HepG2 (cell line): ENCODE results near the gene IRF2BPL. TPM values are rescaled to one million over a fixed set of nuclear protein-coding genes. Genes with fewer than 3 reads are reported as not detected.

Experiments
- ATAC-seq: fragments of 200-7000 bp; cut with Tn5 transposase; 3 replicates; pipeline ENCODE4 v1.9.1; 2020; ENCODE audit warnings: mild to moderate bottlenecking, moderate library complexity
- BruUV-seq: library from RNA; stranded (reverse); fragments of 400-500 nt; replicated peaks from 2 replicates; lab custom pipeline; 2021; lab: Mats Ljungman, UMichigan
- CTCF ChIA-PET: fragments of 300-600 bp; formaldehyde crosslinking; extraction: SDS; loops from one replicate; lab custom pipeline; 2021; ENCODE audit warnings: low total read pairs, inconsistent platforms, low intra/inter-chr PET ratio; lab: Yijun Ruan, JAX
- POLR2A ChIA-PET: fragments of 350-600 bp; sonication (Branson Sonifier 250); formaldehyde crosslinking; loops from one replicate; lab custom pipeline; 2020; ENCODE audit warnings: antibody characterized with exemption, inconsistent platforms; lab: Yijun Ruan, JAX
- DNase-seq: peaks from one replicate; pipeline ENCODE4 v3.0.0-alpha.2; 2015; ENCODE audit warnings: low spot score
- FAIRE-seq: peaks from 3 replicates; lab custom pipeline; 2011; peaks lifted over from hg19 to GRCh38; lab: Jason Lieb, UNC
- H2AFZ ChIP-seq: one replicate; pipeline ENCODE4 v1.6.1; 2011; ENCODE audit warnings: low read length, inconsistent platforms
- H3K27ac ChIP-seq: fragments of 300-600 bp; 3 replicates; pipeline ENCODE4 v1.8.0; 2011; ENCODE audit warnings: mixed run types, mild to moderate bottlenecking, mixed read lengths, low read length, inconsistent platforms; ENCODE audit not compliant: insufficient read depth; ENCODE audit errors: extremely low read length
- H3K27me3 ChIP-seq, 2 experiments: fragments of 200-600 bp in 1 of 2; 2 replicates in 1 of 2; 3 replicates in 1 of 2; pipeline versions ENCODE4 v1.6.0 to v1.8.0; 2011; ENCODE audit warnings: low read length in 2 of 2, mild to moderate bottlenecking in 2 of 2, moderate library complexity in 2 of 2, inconsistent platforms in 1 of 2; ENCODE audit not compliant: insufficient read depth in 2 of 2, control insufficient read depth in 1 of 2
- H3K36me3 ChIP-seq, 2 experiments: fragments of 200-600 bp in 1 of 2; replicated peaks in 1 of 2; 2 replicates in 1 of 2; 3 replicates in 1 of 2; pipeline versions ENCODE4 v1.5.1 to v1.8.0; 2011; ENCODE audit warnings: low read length in 2 of 2, inconsistent platforms in 1 of 2; ENCODE audit not compliant: insufficient read depth in 2 of 2, control insufficient read depth in 1 of 2
- H3K4me1 ChIP-seq: 2 replicates; pipeline ENCODE4 v1.5.1; 2012; ENCODE audit warnings: low read length, inconsistent platforms; ENCODE audit not compliant: insufficient read depth
- H3K4me2 ChIP-seq: 2 replicates; pipeline ENCODE4 v1.6.0; 2011; ENCODE audit warnings: low read depth, low read length, inconsistent platforms
- H3K4me3 ChIP-seq, 3 experiments: fragments of 200-600 bp in 1 of 3; sonication (generic), shearing (Covaris generic) in 1 of 3; replicated peaks in 1 of 3; 2 replicates each; pipeline ENCODE4 v1.5.1; 2011 to 2016; ENCODE audit warnings: low read length in 3 of 3, inconsistent platforms in 2 of 3, low read depth in 2 of 3, mild to moderate bottlenecking in 2 of 3, control low read depth in 1 of 3, mixed read lengths in 1 of 3; ENCODE audit not compliant: insufficient read depth in 1 of 3
- H3K79me2 ChIP-seq: one replicate; pipeline ENCODE4 v1.6.1; 2011; ENCODE audit warnings: low read length, inconsistent platforms; ENCODE audit not compliant: insufficient read depth
- H3K9ac ChIP-seq: 2 replicates; pipeline ENCODE4 v1.6.0; 2011; ENCODE audit warnings: mild to moderate bottlenecking, low read depth, low read length, inconsistent platforms; ENCODE audit not compliant: insufficient read depth
- H3K9me3 ChIP-seq: 2 replicates; pipeline ENCODE4 v1.5.1; 2012; ENCODE audit warnings: mild to moderate bottlenecking, low read length
- H4K20me1 ChIP-seq: 2 replicates; pipeline ENCODE4 v1.6.0; 2011; ENCODE audit warnings: inconsistent platforms, mild to moderate bottlenecking, low read length, moderate library complexity; ENCODE audit not compliant: insufficient read depth
- ATF2 ChIP-seq: sonication (generic); formaldehyde crosslinking; IDR thresholded peaks from 2 replicates; pipeline ENCODE4 v1.4.0; 2020; ENCODE audit warnings: missing genetic modification reagents
- ATF4 ChIP-seq, 2 experiments: fragments of 450-650 bp in 1 of 2; sonication (generic) in 1 of 2; formaldehyde crosslinking; IDR thresholded peaks; 2 replicates each; pipeline versions ENCODE4 v1.5.0 to v1.8.0; 2020 to 2022; ENCODE audit warnings: mild to moderate bottlenecking in 1 of 2, missing genetic modification reagents in 1 of 2
- CBX2 ChIP-seq, 2 experiments: fragments of 200-600 bp in 1 of 2; sonication (generic); formaldehyde crosslinking in 1 of 2; IDR thresholded peaks; 2 replicates each; pipeline versions ENCODE4 v1.7.0 to v1.8.1; 2018 to 2022; ENCODE audit warnings: low read depth in 2 of 2, low read length in 1 of 2, mild to moderate bottlenecking in 1 of 2, missing genetic modification reagents in 1 of 2
- CCAR2 ChIP-seq: fragments of 200-400 bp; formaldehyde crosslinking; optimal IDR thresholded peaks from 2 replicates; pipeline ENCODE3; 2018; ENCODE audit warnings: low read depth, mild to moderate bottlenecking, low read length, moderate library complexity
- HMGXB3 ChIP-seq: sonication (generic); formaldehyde crosslinking; IDR thresholded peaks from 2 replicates; pipeline ENCODE4 v1.4.0; 2020; ENCODE audit warnings: missing genetic modification reagents, borderline replicate concordance
- IRF2 ChIP-seq: IDR thresholded peaks from 2 replicates; pipeline ENCODE4 v1.6.1; 2018; ENCODE audit warnings: missing genetic modification reagents, missing compliant biosample characterization
- MYNN ChIP-seq: sonication (generic); formaldehyde crosslinking; IDR thresholded peaks from 2 replicates; pipeline ENCODE4 v1.4.0; 2020; ENCODE audit warnings: mild to moderate bottlenecking, low read depth, missing genetic modification reagents
- PBX2 ChIP-seq: IDR thresholded peaks from 2 replicates; pipeline ENCODE4 v1.6.1; 2016; ENCODE audit warnings: control low read depth
- RXRB ChIP-seq: IDR thresholded peaks from 2 replicates; pipeline ENCODE4 v1.6.1; 2016; ENCODE audit warnings: borderline replicate concordance, missing genetic modification reagents, missing compliant biosample characterization
- SOX5 ChIP-seq: IDR thresholded peaks from 2 replicates; pipeline ENCODE4 v1.6.1; 2016; ENCODE audit warnings: borderline replicate concordance
- TBP ChIP-seq: sonication (generic); formaldehyde crosslinking; IDR thresholded peaks from 2 replicates; pipeline ENCODE4 v1.5.0; 2020; ENCODE audit warnings: missing genetic modification reagents
- THAP11 ChIP-seq: IDR thresholded peaks from 2 replicates; pipeline ENCODE4 v1.6.1; 2016; ENCODE audit warnings: missing biosample characterization, missing genetic modification reagents
- ZBTB25 ChIP-seq: IDR thresholded peaks from 2 replicates; pipeline ENCODE4 v1.6.1; 2018; ENCODE audit warnings: missing genetic modification reagents
- ZNF644 ChIP-seq: IDR thresholded peaks from 2 replicates; pipeline ENCODE4 v1.6.1; 2016; ENCODE audit warnings: low read depth
- ZNF7 ChIP-seq: IDR thresholded peaks from 2 replicates; pipeline ENCODE4 v1.6.1; 2016; ENCODE audit warnings: missing biosample characterization, missing genetic modification reagents
- WGBS: methylation state at CpG from one replicate; pipeline ENCODE4 v1.1.6; 2017; ENCODE audit warnings: low lambda C conversion rate; 5-methylcytosine and 5-hydroxymethylcytosine counted together
- in situ Hi-C: cut with HindIII; loops from 2 replicates; pipeline ENCODE4 v1.10.0; 2017; ENCODE audit warnings: low pct_unique_long_range_greater_than_20kb; ENCODE audit not compliant: extremely low pct_ligation_motif_present
- intact Hi-C: fragments of 100-400 bp; cut with micrococcal nuclease; formaldehyde crosslinking; loops from one replicate; pipeline ENCODE4 v1.10.0; 2022; ENCODE audit not compliant: unreplicated experiment
- polyA plus RNA-seq, 8 experiments: library from polyadenylated mRNA; depleted of rRNA in 3 of 8; stranded (reverse) in 7 of 8; unstranded in 1 of 8; fragments of >200 nt; fragmentation: Illumina TruSeq in 4 of 8; extraction: Trizol in 4 of 8; gene quantifications; 2 replicates each; pipeline versions ENCODE4 v1.2.1 to v1.2.3, GENCODE V29; 2011 to 2016; ENCODE audit warnings: low read depth in 4 of 8, missing spikeins in 1 of 8, mixed read lengths in 1 of 8; ENCODE audit not compliant: insufficient read depth in 1 of 8
- total RNA-seq, 5 experiments: library from RNA; depleted of rRNA; stranded (reverse); fragments of >200 nt; fragmentation: Illumina TruSeq; extraction: Trizol; gene quantifications; 2 replicates each; pipeline ENCODE4 v1.2.3, GENCODE V29; 2016; ENCODE audit warnings: low read depth in 1 of 5

The IRF2BPL gene
- total and polyA plus RNA-seq, 2 of the 13 experiments (the other 11 are each of a cell fraction or from before 2014, with no cell fraction given): 6.6 to 8.4 TPM

DNA sequence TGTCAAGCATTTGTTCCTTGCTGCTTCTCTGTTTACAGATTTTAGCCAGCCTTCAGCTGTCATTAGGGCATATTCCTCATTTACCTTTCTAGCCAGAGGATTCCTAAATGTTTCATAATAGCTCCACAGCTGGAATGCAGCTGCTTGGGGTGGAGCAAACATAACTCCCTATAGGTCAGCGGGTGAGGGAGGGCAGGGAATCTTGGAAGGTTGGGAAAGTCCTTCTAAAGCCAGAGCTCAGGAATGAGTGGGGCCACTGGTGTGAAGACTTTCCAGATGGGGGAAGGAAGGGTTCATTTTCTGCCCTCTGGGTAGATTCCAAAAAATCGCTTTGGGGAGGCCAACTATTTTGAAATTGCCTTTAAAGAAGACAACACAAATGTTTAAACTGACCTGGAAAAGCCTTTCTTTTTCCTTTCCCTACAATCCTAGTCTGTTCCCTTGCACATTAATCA lies 16.3 kb upstream of the IRF2BPL start:
- Histone ChIP-seq H3K9me3 (no peaks in the 10 kb centered on the region), H3K4me1 (peaks cover 66% of the 10 kb centered on the region), H3K27ac (no peak overlapping the region), H3K4me2 (peak overlapping the region; percentile 80), H3K9ac (no peak overlapping the region), H3K4me3 (no peak overlapping the region; a peak in 1 of 6 replicates), H4K20me1 (no peaks in the 10 kb centered on the region), H3K36me3 (no peaks in the 10 kb centered on the region), H2AFZ (no peak overlapping the region), H3K79me2 (no peaks in the 10 kb centered on the region), H3K27me3 (no peaks in the 10 kb centered on the region)
- POLR2A ChIA-PET: interaction anchor here (1.0 to 8.8 kb wide), 8 partner anchors 11 to 125 kb away, joined by 4 to 85 read pairs (median 8); partner anchors contain the start of gene IRF2BPL
- 0% methylated on average over 2 of the region's 2 CpGs for WGBS
- in situ Hi-C loops (loop anchor here (5.0 kb wide), 1 partner anchor 78 kb away; no protein-coding TSS in a partner anchor), intact Hi-C loops (loop anchor here (5.0 kb wide), 1 partner anchor 52 kb away; the partner anchor contains the start of gene CIPC)
- DNase-seq (peak; percentile 74), ATAC-seq (peak; percentile 21), FAIRE-seq (peak; percentile 55)
- CTCF ChIA-PET: no interaction called here
- BruUV-seq: no TSS peak
- TF ChIP-seq SOX5 (CRISPR knock-in tag): peak; percentile 72; the same call in 1 of the 2 replicates
- TF ChIP-seq ZNF644 (CRISPR knock-in tag): no peak
- TF ChIP-seq PBX2 (CRISPR knock-in tag): no peak
- TF ChIP-seq ATF2 (CRISPR knock-in tag): no peak
- TF ChIP-seq CBX2 (IDR thresholded peaks at IDR 0.05; ENCODE audit: low read depth, low read length): no peak
- no peak for TF ChIP-seq CBX2 (CRISPR knock-in tag; IDR thresholded peaks at IDR 0.05; ENCODE audit: low read depth)
- TF ChIP-seq MYNN (CRISPR knock-in tag): no peak
- TF ChIP-seq ATF4 (CRISPR knock-in tag; IDR thresholded peaks at IDR 0.05): 0 out of 4 replicates have a peak, but pooled peaks of 1 of the 2 experiments have one; percentile 21
- TF ChIP-seq ZNF7: no peak
- TF ChIP-seq ZBTB25 (CRISPR knock-in tag): peak; percentile 30; the same call in 1 of the 2 replicates
- TF ChIP-seq RXRB (CRISPR knock-in tag): peak; percentile 54; the same call in 1 of the 2 replicates
- TF ChIP-seq CCAR2: no peak
- 0 out of 2 replicates have a peak, but pooled peaks have one; percentile 26 for TF ChIP-seq THAP11 (CRISPR knock-in tag)
- no peak for TF ChIP-seq TBP (CRISPR knock-in tag)
- TF ChIP-seq IRF2: 0 out of 2 replicates have a peak, but pooled peaks have one; percentile 34
- no peak for TF ChIP-seq HMGXB3
